ENCODE data around the gene TEX54.

TEX54 gene

GRCh38 chr11:62832336-62833234, at the start of gene TEX54:
TSS of gene TEX54 (minus strand) at chr11:62832841.
- TF ChIP-seq CTCF (IDR thresholded peaks at IDR 0.05), result no peak

- TF ChIP-seq CTCF (IDR thresholded peaks at IDR 0.05), result no peak
Observed at GRCh38 chr11:62882431-62882749, 49.7 kb upstream of the TEX54 start.

- TF ChIP-seq CTCF (IDR thresholded peaks at IDR 0.05), result peak; percentile 19; the same call in 1 of the 2 replicates
Observed at GRCh38 chr11:62881579-62882430, 49.2 kb upstream of the TEX54 start.

DNA sequence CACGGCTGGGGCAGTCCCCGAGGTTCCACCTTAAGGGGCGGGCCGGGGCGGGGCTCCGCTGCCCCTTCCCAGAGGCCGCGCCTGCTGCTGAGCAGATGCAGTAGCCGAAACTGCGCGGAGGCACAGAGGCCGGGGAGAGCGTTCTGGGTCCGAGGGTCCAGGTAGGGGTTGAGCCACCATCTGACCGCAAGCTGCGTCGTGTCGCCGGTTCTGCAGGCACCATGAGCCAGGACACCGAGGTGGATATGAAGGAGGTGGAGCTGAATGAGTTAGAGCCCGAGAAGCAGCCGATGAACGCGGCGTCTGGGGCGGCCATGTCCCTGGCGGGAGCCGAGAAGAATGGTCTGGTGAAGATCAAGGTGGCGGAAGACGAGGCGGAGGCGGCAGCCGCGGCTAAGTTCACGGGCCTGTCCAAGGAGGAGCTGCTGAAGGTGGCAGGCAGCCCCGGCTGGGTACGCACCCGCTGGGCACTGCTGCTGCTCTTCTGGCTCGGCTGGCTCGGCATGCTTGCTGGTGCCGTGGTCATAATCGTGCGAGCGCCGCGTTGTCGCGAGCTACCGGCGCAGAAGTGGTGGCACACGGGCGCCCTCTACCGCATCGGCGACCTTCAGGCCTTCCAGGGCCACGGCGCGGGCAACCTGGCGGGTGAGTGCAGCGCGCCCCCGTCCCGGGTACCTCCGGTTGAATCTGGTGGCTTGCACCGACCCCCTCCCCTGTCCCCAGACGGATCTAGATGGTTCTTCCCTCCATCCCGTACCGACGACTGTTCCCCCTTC, 48.4 kb upstream of the TEX54 start, which contains the start of gene SLC3A2:
SLC3A2 (plus strand) TSS at position 94 of the 776 bp plus-strand sequence; CDS start at position 222, 128 bp downstream.
- TF ChIP-seq CTCF (IDR thresholded peaks at IDR 0.05), result peak; percentile 82

GRCh38 chr11:62880231-62880802, 47.7 kb upstream of the TEX54 start:
- TF ChIP-seq CTCF (IDR thresholded peaks at IDR 0.05), result no peak

GRCh38 chr11:62879235-62879978, 46.8 kb upstream of the TEX54 start:
- TF ChIP-seq CTCF (IDR thresholded peaks at IDR 0.05), result no peak
